GM12878 (cell line): ENCODE results near the gene PPARD. TPM values are rescaled to one million over a fixed set of nuclear protein-coding genes. Genes with fewer than 3 reads are reported as not detected.

ENCODE experiments used
- ATAC-seq: fragments of 200-7000 bp; cut with Tn5 transposase; 3 replicates; pipeline ENCODE4 v1.9.1; 2020; ENCODE audit warnings: mild to moderate bottlenecking, moderate library complexity
- BruUV-seq: library from RNA; stranded (reverse); fragments of 400-500 nt; replicated peaks from 2 replicates; lab custom pipeline; 2021; lab: Mats Ljungman, UMichigan
- CTCF ChIA-PET: fragments of 300-600 bp; sonication (Branson Sonifier 250); formaldehyde crosslinking; extraction: SDS; loops from one replicate; lab custom pipeline; 2021; ENCODE audit warnings: inconsistent platforms; lab: Yijun Ruan, JAX
- POLR2A ChIA-PET: fragments of 350-600 bp; formaldehyde crosslinking; extraction: SDS; loops from one replicate; lab custom pipeline; 2021; ENCODE audit warnings: inconsistent platforms; lab: Charles Lee
- RAD21 ChIA-PET: fragments of 300-600 bp; sonication (Branson Sonifier 250); formaldehyde crosslinking; loops from one replicate; lab custom pipeline; 2023; ENCODE audit warnings: antibody characterized with exemption; ENCODE audit not compliant: unreplicated experiment; lab: Charles Lee
- SMC1A ChIA-PET: fragments of 300-600 bp; sonication (Branson Sonifier 250); formaldehyde crosslinking; loops from one replicate; lab custom pipeline; 2023; ENCODE audit not compliant: unreplicated experiment, uncharacterized antibody; lab: Charles Lee
- DNase-seq: peaks from one replicate; pipeline ENCODE4 v3.0.0-alpha.2; 2011; ENCODE audit warnings: low read depth, low spot score
- FAIRE-seq: peaks from 3 replicates; lab custom pipeline; 2011; peaks lifted over from hg19 to GRCh38; lab: Jason Lieb, UNC
- H2AFZ ChIP-seq: 2 replicates; pipeline ENCODE4 v1.6.0; 2011; ENCODE audit warnings: low read depth, low read length, control low read depth; ENCODE audit not compliant: control insufficient read depth
- H3K27ac ChIP-seq: 2 replicates; pipeline ENCODE4 v1.5.1; 2011; ENCODE audit warnings: control low read depth; ENCODE audit not compliant: control insufficient read depth, insufficient read depth
- H3K27me3 ChIP-seq, 2 experiments: replicated peaks in 1 of 2; 2 replicates each; pipeline versions ENCODE4 v1.6.0 to v1.6.1; 2011; ENCODE audit warnings: low read length in 1 of 2; ENCODE audit not compliant: control insufficient read depth in 2 of 2, insufficient read depth in 2 of 2
- H3K36me3 ChIP-seq, 2 experiments: 2 replicates each; pipeline ENCODE4 v1.5.1; 2011; ENCODE audit warnings: low read length in 1 of 2; ENCODE audit not compliant: control insufficient read depth in 2 of 2, insufficient read depth in 2 of 2
- H3K4me1 ChIP-seq: 2 replicates; pipeline ENCODE4 v1.6.1; 2011; ENCODE audit warnings: mild to moderate bottlenecking, low read length, moderate library complexity, mixed read lengths; ENCODE audit not compliant: control insufficient read depth, insufficient read depth
- H3K4me2 ChIP-seq: 2 replicates; pipeline ENCODE4 v1.6.0; 2011; ENCODE audit warnings: control low read depth; ENCODE audit not compliant: control insufficient read depth, insufficient read depth
- H3K4me3 ChIP-seq: fragments of 200-600 bp; sonication (generic); 2 replicates; pipeline ENCODE4 v1.5.1; 2016
- H3K79me2 ChIP-seq: 2 replicates; pipeline ENCODE4 v1.6.0; 2011; ENCODE audit warnings: low read length; ENCODE audit not compliant: control insufficient read depth, insufficient read depth
- H3K9ac ChIP-seq: 2 replicates; pipeline ENCODE4 v1.8.0; 2011; ENCODE audit warnings: low read length, control low read depth, mixed read lengths; ENCODE audit not compliant: control insufficient read depth, insufficient read depth
- H3K9me3 ChIP-seq: replicated peaks from 3 replicates; pipeline ENCODE4 v1.5.1; 2011; ENCODE audit warnings: mild to moderate bottlenecking, low read length; ENCODE audit not compliant: control insufficient read depth, insufficient read depth
- H4K20me1 ChIP-seq: 2 replicates; pipeline ENCODE4 v1.6.0; 2011; ENCODE audit not compliant: control insufficient read depth, insufficient read depth
- BCL11A ChIP-seq: IDR thresholded peaks from 2 replicates; pipeline ENCODE4 v1.6.1; 2011; ENCODE audit warnings: low read depth, low read length
- BHLHE40 ChIP-seq, 2 experiments: fragments of 450-650 bp in 1 of 2; IDR thresholded peaks; 2 replicates each; pipeline ENCODE4 v1.6.1; 2011 to 2017; ENCODE audit warnings: low read depth in 2 of 2, borderline replicate concordance in 1 of 2, improper control_type of control experiment in 1 of 2, low read length in 1 of 2, mild to moderate bottlenecking in 1 of 2
- CHD2 ChIP-seq: IDR thresholded peaks from 2 replicates; pipeline ENCODE4 v1.6.1; 2011; ENCODE audit warnings: low read depth, low read length, improper control_type of control experiment, borderline replicate concordance
- CREB1 ChIP-seq: IDR thresholded peaks from 2 replicates; pipeline ENCODE4 v1.6.1; 2012; ENCODE audit warnings: low read depth, mild to moderate bottlenecking, inconsistent platforms
- CREM ChIP-seq: IDR thresholded peaks from 2 replicates; pipeline ENCODE4 v1.6.1; 2014; ENCODE audit warnings: antibody characterized with exemption, low read depth
- EED ChIP-seq: sonication (generic); IDR thresholded peaks from 2 replicates; pipeline ENCODE4 v1.6.1; 2016; ENCODE audit warnings: antibody characterized with exemption, low read depth
- GATAD2B ChIP-seq: fragments of 450-650 bp; conservative IDR thresholded peaks from 2 replicates; pipeline ENCODE4 v1.6.1; 2017; ENCODE audit warnings: low read depth, mild to moderate bottlenecking, moderate library complexity
- HDGF ChIP-seq: fragments of 450-650 bp; IDR thresholded peaks from 2 replicates; pipeline ENCODE4 v1.6.1; 2016; ENCODE audit warnings: antibody characterized with exemption
- KAT2A ChIP-seq: conservative IDR thresholded peaks from 2 replicates; pipeline ENCODE4 v1.6.1; 2011; ENCODE audit warnings: low read depth, low read length; ENCODE audit not compliant: control insufficient read depth
- NR2F1 ChIP-seq: fragments of 450-650 bp; conservative IDR thresholded peaks from 2 replicates; pipeline ENCODE4 v1.6.1; 2017; ENCODE audit warnings: mild to moderate bottlenecking
- SMC3 ChIP-seq: IDR thresholded peaks from 2 replicates; pipeline ENCODE4 v1.6.1; 2011; ENCODE audit warnings: low read length, improper control_type of control experiment, borderline replicate concordance
- STAT1 ChIP-seq: fragments of 450-650 bp; conservative IDR thresholded peaks from 2 replicates; pipeline ENCODE4 v1.6.1; 2014; ENCODE audit warnings: antibody characterized with exemption, mild to moderate bottlenecking
- YY1 ChIP-seq: IDR thresholded peaks from 2 replicates; pipeline ENCODE4 v1.6.1; 2011; ENCODE audit warnings: low read depth, mild to moderate bottlenecking, low read length
- WGBS: methylation state at CpG from one replicate; pipeline ENCODE4 v1.1.6; 2016; ENCODE audit warnings: low lambda C conversion rate; ENCODE audit not compliant: insufficient replicate concordance, insufficient coverage; ENCODE audit errors: missing lambda C conversion rate; 5-methylcytosine and 5-hydroxymethylcytosine counted together
- in situ Hi-C: fragments of 300-500 bp; cut with MboI; formaldehyde crosslinking; loops from 9 replicates; pipeline ENCODE4 v1.14.3; 2018; ENCODE audit warnings: mixed read lengths
- intact Hi-C: fragments of 100-400 bp; cut with micrococcal nuclease; formaldehyde crosslinking; loops from one replicate; pipeline ENCODE4 v1.14.2; 2022; ENCODE audit not compliant: unreplicated experiment
- polyA plus RNA-seq, 11 experiments: library from polyadenylated mRNA; depleted of rRNA in 4 of 11; unstranded in 6 of 11; stranded (reverse) in 5 of 11; fragments of >200 nt; fragmentation: Nextera tagmentation in 4 of 11; fragmentation: Illumina TruSeq in 1 of 11; extraction: Ambion mirVana in 4 of 11; extraction: Trizol in 1 of 11; gene quantifications; 1 replicate in 1 of 11; 2 replicates in 10 of 11; pipeline versions ENCODE4 v1.2.1 to v1.2.3, GENCODE V29; 2011 to 2016; ENCODE audit warnings: inconsistent platforms in 2 of 11, missing spikeins in 2 of 11, low read depth in 1 of 11
- total RNA-seq, 4 experiments: library from RNA; depleted of rRNA in 3 of 4; stranded (reverse); fragments of >200 nt in 3 of 4; fragmentation: Illumina TruSeq in 1 of 4; extraction: Trizol in 1 of 4; gene quantifications; 2 replicates each; pipeline versions ENCODE4 v1.2.1 to v1.2.3, GENCODE V29; 2013 to 2021
- TF ChIP-seq, protein P1 (sequence below): fragments of 450-650 bp; IDR thresholded peaks from 2 replicates; pipeline ENCODE4 v1.6.1; 2017; ENCODE audit warnings: mild to moderate bottlenecking, low read depth, inconsistent platforms; ENCODE audit not compliant: poor library complexity, severe bottlenecking
- TF ChIP-seq, protein P2 (sequence below): fragments of 450-650 bp; conservative IDR thresholded peaks from 2 replicates; pipeline ENCODE4 v1.6.1; 2017; ENCODE audit warnings: mild to moderate bottlenecking, moderate library complexity

The PPARD gene
- total and polyA plus RNA-seq, 10 of the 15 experiments (the other 5 are each of a cell fraction or from before 2014, with no cell fraction given), result 0.05 to 12.6 (median 6.7) TPM

DNA sequence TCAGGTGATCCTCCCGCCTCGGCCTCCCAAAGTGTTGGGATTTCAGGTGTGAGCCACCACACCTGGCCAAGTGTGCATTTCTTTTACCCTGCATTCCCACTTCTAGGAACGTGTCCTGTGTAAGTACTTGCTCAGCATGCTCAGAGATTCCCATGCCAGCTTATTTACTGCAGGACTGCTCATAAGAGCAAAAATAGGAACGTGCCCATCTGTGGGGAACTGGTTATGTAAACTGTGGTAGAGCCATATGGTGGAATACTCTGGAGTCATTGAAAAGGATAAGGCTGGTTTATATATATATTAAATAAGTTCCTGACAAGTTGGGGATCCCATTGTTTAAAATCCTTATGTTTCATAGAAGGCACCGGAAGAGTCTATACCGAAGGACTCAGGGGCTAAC, 71.6 kb downstream of the PPARD start:
- TF ChIP-seq GATAD2B (no peak), KAT2A (no peak), NR2F1 (no peak), CREM (no peak), SMC3 (no peak), BCL11A (no peak), YY1 (no peak), HDGF (no peak), STAT1 (no peak), BHLHE40 (IDR thresholded peaks at IDR 0.05; ENCODE audit: borderline replicate concordance in 1 of 2, low read depth in 2 of 2, low read length in 1 of 2) (no peak), CREB1 (no peak), EED (no peak), CHD2 (no peak)
- TF ChIP-seq, protein P1, sequence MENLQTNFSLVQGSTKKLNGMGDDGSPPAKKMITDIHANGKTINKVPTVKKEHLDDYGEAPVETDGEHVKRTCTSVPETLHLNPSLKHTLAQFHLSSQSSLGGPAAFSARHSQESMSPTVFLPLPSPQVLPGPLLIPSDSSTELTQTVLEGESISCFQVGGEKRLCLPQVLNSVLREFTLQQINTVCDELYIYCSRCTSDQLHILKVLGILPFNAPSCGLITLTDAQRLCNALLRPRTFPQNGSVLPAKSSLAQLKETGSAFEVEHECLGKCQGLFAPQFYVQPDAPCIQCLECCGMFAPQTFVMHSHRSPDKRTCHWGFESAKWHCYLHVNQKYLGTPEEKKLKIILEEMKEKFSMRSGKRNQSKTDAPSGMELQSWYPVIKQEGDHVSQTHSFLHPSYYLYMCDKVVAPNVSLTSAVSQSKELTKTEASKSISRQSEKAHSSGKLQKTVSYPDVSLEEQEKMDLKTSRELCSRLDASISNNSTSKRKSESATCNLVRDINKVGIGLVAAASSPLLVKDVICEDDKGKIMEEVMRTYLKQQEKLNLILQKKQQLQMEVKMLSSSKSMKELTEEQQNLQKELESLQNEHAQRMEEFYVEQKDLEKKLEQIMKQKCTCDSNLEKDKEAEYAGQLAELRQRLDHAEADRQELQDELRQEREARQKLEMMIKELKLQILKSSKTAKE, result no peak
- TF ChIP-seq, protein P2, sequence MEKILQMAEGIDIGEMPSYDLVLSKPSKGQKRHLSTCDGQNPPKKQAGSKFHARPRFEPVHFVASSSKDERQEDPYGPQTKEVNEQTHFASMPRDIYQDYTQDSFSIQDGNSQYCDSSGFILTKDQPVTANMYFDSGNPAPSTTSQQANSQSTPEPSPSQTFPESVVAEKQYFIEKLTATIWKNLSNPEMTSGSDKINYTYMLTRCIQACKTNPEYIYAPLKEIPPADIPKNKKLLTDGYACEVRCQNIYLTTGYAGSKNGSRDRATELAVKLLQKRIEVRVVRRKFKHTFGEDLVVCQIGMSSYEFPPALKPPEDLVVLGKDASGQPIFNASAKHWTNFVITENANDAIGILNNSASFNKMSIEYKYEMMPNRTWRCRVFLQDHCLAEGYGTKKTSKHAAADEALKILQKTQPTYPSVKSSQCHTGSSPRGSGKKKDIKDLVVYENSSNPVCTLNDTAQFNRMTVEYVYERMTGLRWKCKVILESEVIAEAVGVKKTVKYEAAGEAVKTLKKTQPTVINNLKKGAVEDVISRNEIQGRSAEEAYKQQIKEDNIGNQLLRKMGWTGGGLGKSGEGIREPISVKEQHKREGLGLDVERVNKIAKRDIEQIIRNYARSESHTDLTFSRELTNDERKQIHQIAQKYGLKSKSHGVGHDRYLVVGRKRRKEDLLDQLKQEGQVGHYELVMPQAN, result no peak
- TF ChIP-seq, all 136 proteins: peak for 0
- ChIA-PET CTCF (no interaction called here), SMC1A (no interaction called here), RAD21 (no interaction called here), POLR2A (no interaction called here)
- no peak overlapping the region for H2AFZ ChIP-seq
- H3K27ac ChIP-seq, result no peak overlapping the region
- no peaks in the 10 kb centered on the region for H3K27me3 ChIP-seq
- no peaks in the 10 kb centered on the region for H3K9me3 ChIP-seq
- no peaks in the 10 kb centered on the region for H3K79me2 ChIP-seq
- ATAC-seq, result no peak
- WGBS, result 97% methylated on average over 6 of the region's 6 CpGs
- no peak for DNase-seq
- in situ Hi-C loops, result no loop called here
- peaks cover 1 to 10% of the 10 kb centered on the region in 2 experiments; a peak in 3 of 4 replicates for H3K36me3 ChIP-seq
- no TSS peak for BruUV-seq
- no peak overlapping the region for H3K4me2 ChIP-seq
- no peaks in the 10 kb centered on the region for H4K20me1 ChIP-seq
- no peaks in the 10 kb centered on the region; the same call in 1 of the 2 replicates for H3K4me1 ChIP-seq
- no peak overlapping the region for H3K9ac ChIP-seq
- H3K4me3 ChIP-seq, result no peak overlapping the region
- intact Hi-C loops, result no loop called here
- FAIRE-seq, result no peak
